ENCODE measurements around the gene HASPIN. TPM values are rescaled to one million over a fixed set of nuclear protein-coding genes. Genes with fewer than 3 reads are reported as not detected.

Gene HASPIN
- total and polyA plus RNA-seq, 2 of the 13 experiments (the other 11 are each of a cell fraction or from before 2014, with no cell fraction given): 2.7 to 8.1 TPM

GRCh38 chr17:3768769-3769168, 45.1 kb downstream of the HASPIN start (continued):
- TF ChIP-seq USF2 (IDR thresholded peaks at IDR 0.05; ENCODE audit: low read depth, low read length): no peak
- TF ChIP-seq USF2 (CRISPR knock-in tag; IDR thresholded peaks at IDR 0.05; ENCODE audit: borderline replicate concordance): no peak
- TF ChIP-seq IRF1 (CRISPR knock-in tag; IDR thresholded peaks at IDR 0.05; ENCODE audit: low read depth): no peak
- TF ChIP-seq ARNT (IDR thresholded peaks at IDR 0.05): no peak
- TF ChIP-seq ZNF256 (CRISPR knock-in tag; conservative IDR thresholded peaks at IDR 0.05): no peak
- no peak for TF ChIP-seq KMT2A (CRISPR knock-in tag; IDR thresholded peaks at IDR 0.05)
- no peak for TF ChIP-seq SNAPC4 (CRISPR knock-in tag; IDR thresholded peaks at IDR 0.05)
- TF ChIP-seq PAF1 (CRISPR knock-in tag; IDR thresholded peaks at IDR 0.05): no peak
- TF ChIP-seq, protein P1, sequence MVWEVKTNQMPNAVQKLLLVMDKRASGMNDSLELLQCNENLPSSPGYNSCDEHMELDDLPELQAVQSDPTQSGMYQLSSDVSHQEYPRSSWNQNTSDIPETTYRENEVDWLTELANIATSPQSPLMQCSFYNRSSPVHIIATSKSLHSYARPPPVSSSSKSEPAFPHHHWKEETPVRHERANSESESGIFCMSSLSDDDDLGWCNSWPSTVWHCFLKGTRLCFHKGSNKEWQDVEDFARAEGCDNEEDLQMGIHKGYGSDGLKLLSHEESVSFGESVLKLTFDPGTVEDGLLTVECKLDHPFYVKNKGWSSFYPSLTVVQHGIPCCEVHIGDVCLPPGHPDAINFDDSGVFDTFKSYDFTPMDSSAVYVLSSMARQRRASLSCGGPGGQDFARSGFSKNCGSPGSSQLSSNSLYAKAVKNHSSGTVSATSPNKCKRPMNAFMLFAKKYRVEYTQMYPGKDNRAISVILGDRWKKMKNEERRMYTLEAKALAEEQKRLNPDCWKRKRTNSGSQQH (CRISPR knock-in tag; IDR thresholded peaks at IDR 0.05; ENCODE audit: low read depth): no peak
- TF ChIP-seq, protein P2, sequence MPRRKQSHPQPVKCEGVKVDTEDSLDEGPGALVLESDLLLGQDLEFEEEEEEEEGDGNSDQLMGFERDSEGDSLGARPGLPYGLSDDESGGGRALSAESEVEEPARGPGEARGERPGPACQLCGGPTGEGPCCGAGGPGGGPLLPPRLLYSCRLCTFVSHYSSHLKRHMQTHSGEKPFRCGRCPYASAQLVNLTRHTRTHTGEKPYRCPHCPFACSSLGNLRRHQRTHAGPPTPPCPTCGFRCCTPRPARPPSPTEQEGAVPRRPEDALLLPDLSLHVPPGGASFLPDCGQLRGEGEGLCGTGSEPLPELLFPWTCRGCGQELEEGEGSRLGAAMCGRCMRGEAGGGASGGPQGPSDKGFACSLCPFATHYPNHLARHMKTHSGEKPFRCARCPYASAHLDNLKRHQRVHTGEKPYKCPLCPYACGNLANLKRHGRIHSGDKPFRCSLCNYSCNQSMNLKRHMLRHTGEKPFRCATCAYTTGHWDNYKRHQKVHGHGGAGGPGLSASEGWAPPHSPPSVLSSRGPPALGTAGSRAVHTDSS (CRISPR knock-in tag; conservative IDR thresholded peaks at IDR 0.05): no peak

All from HepG2 (cell line).